Vagina (tissue), 2 donors: ENCODE data around the gene PACRG. TPM values are rescaled to one million over a fixed set of nuclear protein-coding genes. Genes with fewer than 3 reads are reported as not detected.

ENCODE experiments used
- DNase-seq, 2 donors: peaks; one replicate each; pipeline ENCODE4 v3.0.0-alpha.2; 2017; ENCODE audit errors: extremely low spot score in 2 of 2
- H3K27ac ChIP-seq: fragments of 200-600 bp; sonication (generic); one replicate; pipeline ENCODE4 v1.5.1; 2019
- H3K27me3 ChIP-seq: fragments of 200-600 bp; sonication (generic); one replicate; pipeline ENCODE4 v1.5.1; 2019
- H3K36me3 ChIP-seq, 2 donors: fragments of 200-600 bp; sonication (generic); one replicate each; pipeline ENCODE4 v1.5.1; 2017 to 2019
- H3K4me1 ChIP-seq: fragments of 200-600 bp; sonication (generic); one replicate; pipeline ENCODE4 v1.5.1; 2019
- H3K4me3 ChIP-seq, 2 donors: fragments of 200-600 bp; sonication (generic); 1 replicate in 1 of 2; 2 replicates in 1 of 2; pipeline ENCODE4 v1.5.1; 2016 to 2019
- H3K9me3 ChIP-seq: fragments of 200-600 bp; sonication (generic); one replicate; pipeline ENCODE4 v1.5.1; 2019
- CTCF ChIP-seq, 3 experiments: fragments of 450-650 bp in 2 of 3; fragments of 200-600 bp in 1 of 3; sonication (generic) in 1 of 3; IDR thresholded peaks; one replicate each; pipeline ENCODE4 v1.5.1; 2017 to 2019; ENCODE audit warnings: antibody characterized with exemption in 3 of 3, mild to moderate bottlenecking in 2 of 3, moderate library complexity in 2 of 3
- POLR2A ChIP-seq, 2 donors: fragments of 450-650 bp; IDR thresholded peaks; one replicate each; pipeline ENCODE4 v1.6.1; 2017; ENCODE audit warnings: antibody characterized with exemption in 2 of 2, mild to moderate bottlenecking in 2 of 2, moderate library complexity in 2 of 2
- POLR2AphosphoS5 ChIP-seq, 2 donors: sonication (generic); formaldehyde crosslinking; IDR thresholded peaks; one replicate each; pipeline ENCODE4 v1.9.0; 2017; ENCODE audit warnings: antibody characterized with exemption in 2 of 2, mild to moderate bottlenecking in 2 of 2, low read depth in 1 of 2; ENCODE audit not compliant: insufficient read depth in 1 of 2
- intact Hi-C: fragments of 100-400 bp; cut with DNase I; formaldehyde crosslinking; loops from one replicate; pipeline ENCODE4 v1.15.1; 2023
- total RNA-seq: library from RNA; depleted of rRNA; stranded (reverse); fragments of >200 nt; gene quantifications from one replicate; pipeline ENCODE4 v1.2.3, GENCODE V29; 2016

The PACRG gene
- total RNA-seq, 1 donor from 2014 or later, result not detected

GRCh38 chr6:163282672-163283071 is 554.9 kb downstream of the PACRG start:
- no peak for DNase-seq
- Histone ChIP-seq H3K4me3 (no peak overlapping the region), H3K27ac (no peak overlapping the region), H3K36me3 (no peaks in the 10 kb centered on the region), H3K9me3 (no peaks in the 10 kb centered on the region), H3K4me1 (no peaks in the 10 kb centered on the region), H3K27me3 (no peaks in the 10 kb centered on the region)
- intact Hi-C loops, result no loop called here
- TF ChIP-seq POLR2AphosphoS5 (IDR thresholded peaks at IDR 0.05; ENCODE audit: insufficient read depth in 1 of 2, low read depth in 1 of 2), result no peak
- TF ChIP-seq POLR2A (IDR thresholded peaks at IDR 0.05), result no peak
- TF ChIP-seq CTCF (IDR thresholded peaks at IDR 0.05), result no peak

GRCh38 chr6:163284151-163284550 is 556.4 kb downstream of the PACRG start:
- Histone ChIP-seq H3K4me3 (no peak overlapping the region), H3K27ac (no peak overlapping the region), H3K9me3 (no peaks in the 10 kb centered on the region), H3K36me3 (no peaks in the 10 kb centered on the region), H3K27me3 (no peaks in the 10 kb centered on the region), H3K4me1 (no peaks in the 10 kb centered on the region)
- intact Hi-C loops, result no loop called here
- TF ChIP-seq CTCF (IDR thresholded peaks at IDR 0.05), result no peak
- no peak for TF ChIP-seq POLR2AphosphoS5 (IDR thresholded peaks at IDR 0.05; ENCODE audit: insufficient read depth in 1 of 2, low read depth in 1 of 2)
- TF ChIP-seq POLR2A (IDR thresholded peaks at IDR 0.05), result no peak
- DNase-seq, result no peak

- Histone ChIP-seq H3K4me1 (no peaks in the 10 kb centered on the region), H3K9me3 (no peaks in the 10 kb centered on the region), H3K4me3 (no peak overlapping the region), H3K27me3 (no peaks in the 10 kb centered on the region), H3K27ac (no peak overlapping the region), H3K36me3 (no peaks in the 10 kb centered on the region)
- no peak for TF ChIP-seq POLR2AphosphoS5 (IDR thresholded peaks at IDR 0.05; ENCODE audit: insufficient read depth in 1 of 2, low read depth in 1 of 2)
- TF ChIP-seq CTCF (IDR thresholded peaks at IDR 0.05), result no peak
- no peak for TF ChIP-seq POLR2A (IDR thresholded peaks at IDR 0.05)
- intact Hi-C loops, result no loop called here
- DNase-seq, result no peak
These were observed 557.9 kb downstream of the PACRG start for GRCh38 chr6:163285691-163286090.

GRCh38 chr6:163287626-163288025 is 559.9 kb downstream of the PACRG start:
- Histone ChIP-seq H3K27ac (no peak overlapping the region), H3K4me3 (no peak overlapping the region), H3K36me3 (no peaks in the 10 kb centered on the region), H3K9me3 (no peaks in the 10 kb centered on the region), H3K27me3 (no peaks in the 10 kb centered on the region), H3K4me1 (no peaks in the 10 kb centered on the region)
- TF ChIP-seq CTCF (IDR thresholded peaks at IDR 0.05), result no peak
- TF ChIP-seq POLR2A (IDR thresholded peaks at IDR 0.05), result no peak
- no peak for TF ChIP-seq POLR2AphosphoS5 (IDR thresholded peaks at IDR 0.05; ENCODE audit: insufficient read depth in 1 of 2, low read depth in 1 of 2)
- DNase-seq, result no peak
- intact Hi-C loops, result no loop called here

- TF ChIP-seq POLR2A (IDR thresholded peaks at IDR 0.05) (no peak), CTCF (IDR thresholded peaks at IDR 0.05) (no peak), POLR2AphosphoS5 (IDR thresholded peaks at IDR 0.05; ENCODE audit: insufficient read depth in 1 of 2, low read depth in 1 of 2) (no peak)
- Histone ChIP-seq H3K36me3 (no peaks in the 10 kb centered on the region), H3K4me1 (no peaks in the 10 kb centered on the region), H3K4me3 (no peak overlapping the region), H3K9me3 (no peaks in the 10 kb centered on the region), H3K27me3 (no peaks in the 10 kb centered on the region), H3K27ac (no peak overlapping the region)
- intact Hi-C loops, result no loop called here
- no peak for DNase-seq
These were observed 560.3 kb downstream of the PACRG start for GRCh38 chr6:163288066-163288465.
